ENCODE results near the gene BMPR1A.

- TF ChIP-seq, protein P1, sequence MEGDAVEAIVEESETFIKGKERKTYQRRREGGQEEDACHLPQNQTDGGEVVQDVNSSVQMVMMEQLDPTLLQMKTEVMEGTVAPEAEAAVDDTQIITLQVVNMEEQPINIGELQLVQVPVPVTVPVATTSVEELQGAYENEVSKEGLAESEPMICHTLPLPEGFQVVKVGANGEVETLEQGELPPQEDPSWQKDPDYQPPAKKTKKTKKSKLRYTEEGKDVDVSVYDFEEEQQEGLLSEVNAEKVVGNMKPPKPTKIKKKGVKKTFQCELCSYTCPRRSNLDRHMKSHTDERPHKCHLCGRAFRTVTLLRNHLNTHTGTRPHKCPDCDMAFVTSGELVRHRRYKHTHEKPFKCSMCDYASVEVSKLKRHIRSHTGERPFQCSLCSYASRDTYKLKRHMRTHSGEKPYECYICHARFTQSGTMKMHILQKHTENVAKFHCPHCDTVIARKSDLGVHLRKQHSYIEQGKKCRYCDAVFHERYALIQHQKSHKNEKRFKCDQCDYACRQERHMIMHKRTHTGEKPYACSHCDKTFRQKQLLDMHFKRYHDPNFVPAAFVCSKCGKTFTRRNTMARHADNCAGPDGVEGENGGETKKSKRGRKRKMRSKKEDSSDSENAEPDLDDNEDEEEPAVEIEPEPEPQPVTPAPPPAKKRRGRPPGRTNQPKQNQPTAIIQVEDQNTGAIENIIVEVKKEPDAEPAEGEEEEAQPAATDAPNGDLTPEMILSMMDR (IDR thresholded peaks at IDR 0.05), result no peak
- TF ChIP-seq POLR2A (IDR thresholded peaks at IDR 0.05), result no peak
Measured at GRCh38 chr10:86929468-86930380, 173.3 kb downstream of the BMPR1A start.

All from body of pancreas (tissue), 4 donors.